GM12878 (cell line): ENCODE data around the gene RGS6. TPM values are rescaled to one million over a fixed set of nuclear protein-coding genes. Genes with fewer than 3 reads are reported as not detected.

Experiments
- ATAC-seq: fragments of 200-7000 bp; cut with Tn5 transposase; 3 replicates; pipeline ENCODE4 v1.9.1; 2020; ENCODE audit warnings: mild to moderate bottlenecking, moderate library complexity
- BruUV-seq: library from RNA; stranded (reverse); fragments of 400-500 nt; replicated peaks from 2 replicates; lab custom pipeline; 2021; lab: Mats Ljungman, UMichigan
- CTCF ChIA-PET: fragments of 300-600 bp; sonication (Branson Sonifier 250); formaldehyde crosslinking; extraction: SDS; loops from one replicate; lab custom pipeline; 2021; ENCODE audit warnings: inconsistent platforms; lab: Yijun Ruan, JAX
- POLR2A ChIA-PET: fragments of 350-600 bp; formaldehyde crosslinking; extraction: SDS; loops from one replicate; lab custom pipeline; 2021; ENCODE audit warnings: inconsistent platforms; lab: Charles Lee
- RAD21 ChIA-PET: fragments of 300-600 bp; sonication (Branson Sonifier 250); formaldehyde crosslinking; loops from one replicate; lab custom pipeline; 2023; ENCODE audit warnings: antibody characterized with exemption; ENCODE audit not compliant: unreplicated experiment; lab: Charles Lee
- SMC1A ChIA-PET: fragments of 300-600 bp; sonication (Branson Sonifier 250); formaldehyde crosslinking; loops from one replicate; lab custom pipeline; 2023; ENCODE audit not compliant: unreplicated experiment, uncharacterized antibody; lab: Charles Lee
- DNase-seq: peaks from one replicate; pipeline ENCODE4 v3.0.0-alpha.2; 2011; ENCODE audit warnings: low read depth, low spot score
- FAIRE-seq: peaks from 3 replicates; lab custom pipeline; 2011; peaks lifted over from hg19 to GRCh38; lab: Jason Lieb, UNC
- H2AFZ ChIP-seq: 2 replicates; pipeline ENCODE4 v1.6.0; 2011; ENCODE audit warnings: low read depth, low read length, control low read depth; ENCODE audit not compliant: control insufficient read depth
- H3K27ac ChIP-seq: 2 replicates; pipeline ENCODE4 v1.5.1; 2011; ENCODE audit warnings: control low read depth; ENCODE audit not compliant: control insufficient read depth, insufficient read depth
- H3K27me3 ChIP-seq, 2 experiments: replicated peaks in 1 of 2; 2 replicates each; pipeline versions ENCODE4 v1.6.0 to v1.6.1; 2011; ENCODE audit warnings: low read length in 1 of 2; ENCODE audit not compliant: control insufficient read depth in 2 of 2, insufficient read depth in 2 of 2
- H3K36me3 ChIP-seq, 2 experiments: 2 replicates each; pipeline ENCODE4 v1.5.1; 2011; ENCODE audit warnings: low read length in 1 of 2; ENCODE audit not compliant: control insufficient read depth in 2 of 2, insufficient read depth in 2 of 2
- H3K4me1 ChIP-seq: 2 replicates; pipeline ENCODE4 v1.6.1; 2011; ENCODE audit warnings: mild to moderate bottlenecking, low read length, moderate library complexity, mixed read lengths; ENCODE audit not compliant: control insufficient read depth, insufficient read depth
- H3K4me2 ChIP-seq: 2 replicates; pipeline ENCODE4 v1.6.0; 2011; ENCODE audit warnings: control low read depth; ENCODE audit not compliant: control insufficient read depth, insufficient read depth
- H3K4me3 ChIP-seq: fragments of 200-600 bp; sonication (generic); 2 replicates; pipeline ENCODE4 v1.5.1; 2016
- H3K79me2 ChIP-seq: 2 replicates; pipeline ENCODE4 v1.6.0; 2011; ENCODE audit warnings: low read length; ENCODE audit not compliant: control insufficient read depth, insufficient read depth
- H3K9ac ChIP-seq: 2 replicates; pipeline ENCODE4 v1.8.0; 2011; ENCODE audit warnings: low read length, control low read depth, mixed read lengths; ENCODE audit not compliant: control insufficient read depth, insufficient read depth
- H3K9me3 ChIP-seq: replicated peaks from 3 replicates; pipeline ENCODE4 v1.5.1; 2011; ENCODE audit warnings: mild to moderate bottlenecking, low read length; ENCODE audit not compliant: control insufficient read depth, insufficient read depth
- H4K20me1 ChIP-seq: 2 replicates; pipeline ENCODE4 v1.6.0; 2011; ENCODE audit not compliant: control insufficient read depth, insufficient read depth
- JUNB ChIP-seq: IDR thresholded peaks from 2 replicates; pipeline ENCODE4 v1.6.1; 2016; ENCODE audit warnings: antibody characterized with exemption, mild to moderate bottlenecking
- MTA3 ChIP-seq: IDR thresholded peaks from 2 replicates; pipeline ENCODE4 v1.6.1; 2012; ENCODE audit warnings: low read length, inconsistent platforms, borderline replicate concordance
- TARDBP ChIP-seq: IDR thresholded peaks from 2 replicates; pipeline ENCODE4 v1.6.1; 2016; ENCODE audit warnings: borderline replicate concordance
- ZBED1 ChIP-seq: IDR thresholded peaks from 2 replicates; pipeline ENCODE4 v1.6.1; 2016; ENCODE audit warnings: borderline replicate concordance
- WGBS: methylation state at CpG from one replicate; pipeline ENCODE4 v1.1.6; 2016; ENCODE audit warnings: low lambda C conversion rate; ENCODE audit not compliant: insufficient replicate concordance, insufficient coverage; ENCODE audit errors: missing lambda C conversion rate; 5-methylcytosine and 5-hydroxymethylcytosine counted together
- in situ Hi-C: fragments of 300-500 bp; cut with MboI; formaldehyde crosslinking; loops from 9 replicates; pipeline ENCODE4 v1.14.3; 2018; ENCODE audit warnings: mixed read lengths
- intact Hi-C: fragments of 100-400 bp; cut with micrococcal nuclease; formaldehyde crosslinking; loops from one replicate; pipeline ENCODE4 v1.14.2; 2022; ENCODE audit not compliant: unreplicated experiment
- polyA plus RNA-seq, 11 experiments: library from polyadenylated mRNA; depleted of rRNA in 4 of 11; unstranded in 6 of 11; stranded (reverse) in 5 of 11; fragments of >200 nt; fragmentation: Nextera tagmentation in 4 of 11; fragmentation: Illumina TruSeq in 1 of 11; extraction: Ambion mirVana in 4 of 11; extraction: Trizol in 1 of 11; gene quantifications; 1 replicate in 1 of 11; 2 replicates in 10 of 11; pipeline versions ENCODE4 v1.2.1 to v1.2.3, GENCODE V29; 2011 to 2016; ENCODE audit warnings: inconsistent platforms in 2 of 11, missing spikeins in 2 of 11, low read depth in 1 of 11
- total RNA-seq, 4 experiments: library from RNA; depleted of rRNA in 3 of 4; stranded (reverse); fragments of >200 nt in 3 of 4; fragmentation: Illumina TruSeq in 1 of 4; extraction: Trizol in 1 of 4; gene quantifications; 2 replicates each; pipeline versions ENCODE4 v1.2.1 to v1.2.3, GENCODE V29; 2013 to 2021
- TF ChIP-seq, protein P1 (sequence below): IDR thresholded peaks from 2 replicates; pipeline ENCODE4 v1.6.1; 2011; ENCODE audit warnings: borderline replicate concordance, low read depth, mild to moderate bottlenecking, moderate library complexity, low read length; ENCODE audit not compliant: insufficient read depth, poor library complexity, severe bottlenecking

The RGS6 gene
- total and polyA plus RNA-seq, 10 of the 15 experiments (the other 5 are each of a cell fraction or from before 2014, with no cell fraction given): 3.9 to 18.1 (median 12.4) TPM

DNA sequence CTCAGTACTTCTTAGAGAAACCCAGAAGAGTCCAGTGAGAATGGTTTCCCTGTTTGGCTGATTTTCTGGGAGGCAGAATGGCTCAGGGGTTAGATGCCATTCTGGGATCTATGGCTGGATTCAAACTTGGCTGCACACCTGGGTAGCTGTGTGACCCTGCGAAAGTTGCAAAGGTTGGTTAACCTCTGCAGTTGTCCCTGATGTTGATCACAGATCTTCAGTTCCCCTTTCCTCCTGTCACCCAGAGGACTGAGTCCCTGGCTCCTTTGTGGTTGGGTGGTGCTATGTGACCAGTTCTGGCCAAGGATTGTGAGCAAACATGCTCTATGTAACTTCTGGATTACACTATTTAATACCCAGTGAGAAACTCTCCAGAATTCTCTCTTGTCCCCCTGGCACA, 418.0 kb downstream of the RGS6 start (continued):
- TF ChIP-seq, protein P1, sequence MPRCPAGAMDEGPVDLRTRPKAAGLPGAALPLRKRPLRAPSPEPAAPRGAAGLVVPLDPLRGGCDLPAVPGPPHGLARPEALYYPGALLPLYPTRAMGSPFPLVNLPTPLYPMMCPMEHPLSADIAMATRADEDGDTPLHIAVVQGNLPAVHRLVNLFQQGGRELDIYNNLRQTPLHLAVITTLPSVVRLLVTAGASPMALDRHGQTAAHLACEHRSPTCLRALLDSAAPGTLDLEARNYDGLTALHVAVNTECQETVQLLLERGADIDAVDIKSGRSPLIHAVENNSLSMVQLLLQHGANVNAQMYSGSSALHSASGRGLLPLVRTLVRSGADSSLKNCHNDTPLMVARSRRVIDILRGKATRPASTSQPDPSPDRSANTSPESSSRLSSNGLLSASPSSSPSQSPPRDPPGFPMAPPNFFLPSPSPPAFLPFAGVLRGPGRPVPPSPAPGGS: no peak

DNA sequence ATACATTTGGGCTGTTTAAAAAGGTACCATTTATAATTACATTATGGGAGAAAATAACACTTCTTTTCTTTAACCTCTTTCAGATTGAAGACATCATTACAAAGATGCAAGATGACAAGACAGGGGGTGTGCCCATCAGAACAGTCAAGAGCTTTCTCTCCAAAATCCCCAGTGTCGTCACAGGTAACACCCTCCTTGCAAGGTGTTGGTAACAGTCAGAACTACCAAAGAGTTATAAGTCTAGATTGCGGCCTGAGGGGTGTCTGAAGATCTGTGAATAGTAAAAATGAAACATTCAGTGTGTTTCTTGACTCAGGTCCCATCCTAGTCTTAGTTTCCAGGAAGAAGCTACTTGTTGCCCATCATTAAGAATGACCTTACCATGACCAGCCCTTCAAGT, 419.8 kb downstream of the RGS6 start:
- H3K4me3 ChIP-seq: no peak overlapping the region
- in situ Hi-C loops (no loop called here), intact Hi-C loops (no loop called here)
- 0% methylated on average over 2 of the region's 2 CpGs for WGBS
- TF ChIP-seq MTA3 (no peak), TARDBP (no peak), JUNB (peak; percentile 44; the same call in 1 of the 2 replicates), ZBED1 (no peak)
- H3K4me2 ChIP-seq: no peak overlapping the region
- H3K36me3 ChIP-seq: no peaks in the 10 kb centered on the region
- DNase-seq (no peak), ATAC-seq (peak; percentile 63), FAIRE-seq (no peak)
- CTCF ChIA-PET: interaction anchor here (1.7 kb wide), 1 partner anchor 497 kb away, joined by 7 read pairs; no protein-coding TSS in a partner anchor
- H3K27ac ChIP-seq: no peak overlapping the region
- H4K20me1 ChIP-seq: no peaks in the 10 kb centered on the region
- no peak overlapping the region for H3K9ac ChIP-seq
- RAD21 ChIA-PET: no interaction called here
- H2AFZ ChIP-seq: no peak overlapping the region
- no TSS peak for BruUV-seq
- SMC1A ChIA-PET: no interaction called here
- no peaks in the 10 kb centered on the region for H3K4me1 ChIP-seq
- H3K79me2 ChIP-seq: no peaks in the 10 kb centered on the region
- no peaks in the 10 kb centered on the region for H3K27me3 ChIP-seq
- peaks cover 2% of the 10 kb centered on the region; the same call in 1 of the 3 replicates for H3K9me3 ChIP-seq
- POLR2A ChIA-PET: no interaction called here
